Muscle layer of colon (tissue), 2 donors: ENCODE measurements around the gene SIGLEC14.

Source experiments
- H3K27ac ChIP-seq: one replicate; pipeline ENCODE4 v1.7.0; 2013; ENCODE audit warnings: low read depth, mild to moderate bottlenecking, low read length, moderate library complexity
- H3K27me3 ChIP-seq, 2 donors: one replicate each; pipeline ENCODE4 v1.7.0; 2013; ENCODE audit warnings: low read length in 2 of 2, mild to moderate bottlenecking in 2 of 2; ENCODE audit not compliant: insufficient read depth in 2 of 2, control insufficient read depth in 1 of 2
- H3K36me3 ChIP-seq: one replicate; pipeline ENCODE4 v1.7.0; 2013; ENCODE audit warnings: mild to moderate bottlenecking, low read length; ENCODE audit not compliant: insufficient read depth
- H3K4me1 ChIP-seq: one replicate; pipeline ENCODE4 v1.7.0; 2013; ENCODE audit warnings: mild to moderate bottlenecking, low read length; ENCODE audit not compliant: insufficient read depth
- H3K4me3 ChIP-seq, 2 donors: one replicate each; pipeline ENCODE4 v1.7.0; 2013; ENCODE audit warnings: low read length in 2 of 2, low read depth in 1 of 2, mild to moderate bottlenecking in 1 of 2, moderate library complexity in 1 of 2
- H3K9ac ChIP-seq: one replicate; pipeline ENCODE4 v1.7.0; 2013; ENCODE audit warnings: low read length
- H3K9me3 ChIP-seq: one replicate; pipeline ENCODE4 v1.7.0; 2013; ENCODE audit warnings: mild to moderate bottlenecking, low read length
- donor health status: abdominal sarcoma.
- donor health status: Adenocarcinoma of cecum.

Gene SIGLEC14

GRCh38 chr19:51664131-51664530 is 17.5 kb upstream of the SIGLEC14 start:
- Histone ChIP-seq H3K27ac (no peak overlapping the region), H3K4me1 (no peaks in the 10 kb centered on the region), H3K9me3 (no peaks in the 10 kb centered on the region), H3K4me3 (no peak overlapping the region), H3K36me3 (no peaks in the 10 kb centered on the region), H3K9ac (no peak overlapping the region), H3K27me3 (peaks cover 0 to 15% of the 10 kb centered on the region in 2 donors)

- Histone ChIP-seq H3K4me3 (no peak overlapping the region), H3K9me3 (no peaks in the 10 kb centered on the region), H3K4me1 (no peaks in the 10 kb centered on the region), H3K27ac (no peak overlapping the region), H3K36me3 (no peaks in the 10 kb centered on the region), H3K9ac (no peak overlapping the region), H3K27me3 (peaks cover 0 to 15% of the 10 kb centered on the region in 2 donors)
Measured at GRCh38 chr19:51663650-51664049, 17.0 kb upstream of the SIGLEC14 start.

- no peak overlapping the region for H3K27ac ChIP-seq
- no peaks in the 10 kb centered on the region for H3K36me3 ChIP-seq
- no peak overlapping the region for H3K4me3 ChIP-seq
- no peak overlapping the region for H3K9ac ChIP-seq
- peaks cover 0 to 10% of the 10 kb centered on the region in 2 donors for H3K27me3 ChIP-seq
- no peaks in the 10 kb centered on the region for H3K9me3 ChIP-seq
- H3K4me1 ChIP-seq, result peaks cover 6% of the 10 kb centered on the region
Measured at GRCh38 chr19:51660975-51661600, 14.5 kb upstream of the SIGLEC14 start.

DNA sequence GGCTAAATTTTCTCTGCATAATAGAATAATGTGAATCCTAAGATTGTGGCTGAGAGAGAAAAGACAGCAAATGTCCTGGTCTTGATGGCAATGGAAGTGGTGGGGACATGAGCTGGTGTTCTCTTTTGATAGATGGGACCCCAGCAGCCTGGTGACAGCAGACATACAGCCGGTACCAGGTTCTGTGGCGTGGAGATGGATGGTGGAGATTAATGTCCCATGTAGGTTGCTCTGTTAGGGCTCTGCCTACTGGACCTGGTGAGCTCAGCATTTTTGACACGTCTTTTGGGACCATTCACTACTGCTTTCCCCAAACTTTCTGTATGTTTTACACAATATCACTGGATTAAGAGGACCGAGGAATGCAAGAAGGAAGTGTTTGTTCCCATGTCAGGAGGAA is 8.2 kb upstream of the SIGLEC14 start:
- H3K4me3 ChIP-seq, result no peak overlapping the region
- H3K4me1 ChIP-seq, result peaks cover 6% of the 10 kb centered on the region
- no peaks in the 10 kb centered on the region for H3K27me3 ChIP-seq
- H3K9me3 ChIP-seq, result no peaks in the 10 kb centered on the region
- no peak overlapping the region for H3K9ac ChIP-seq
- H3K36me3 ChIP-seq, result no peaks in the 10 kb centered on the region
- no peak overlapping the region for H3K27ac ChIP-seq

DNA sequence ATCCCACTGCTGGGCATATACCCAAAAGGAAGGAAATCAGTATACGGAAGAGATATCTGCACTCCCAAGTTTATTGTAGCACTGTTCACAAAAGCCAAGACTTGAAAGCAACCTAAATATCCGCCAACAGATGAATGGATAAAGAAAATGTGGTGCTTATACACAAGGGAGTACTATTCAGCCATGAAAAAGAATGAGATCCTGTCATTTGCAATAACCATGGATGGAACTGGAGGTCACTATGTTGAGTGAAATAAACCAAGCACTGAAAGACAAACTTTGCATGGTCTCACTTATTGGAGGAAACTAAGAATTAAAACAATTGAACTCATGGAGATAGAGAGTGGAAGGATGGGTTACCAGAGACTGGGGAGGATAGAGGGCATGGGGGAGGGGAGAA is 6.5 kb upstream of the SIGLEC14 start:
- Histone ChIP-seq H3K9ac (no peak overlapping the region), H3K36me3 (no peaks in the 10 kb centered on the region), H3K27me3 (no peaks in the 10 kb centered on the region), H3K4me1 (peaks cover 6% of the 10 kb centered on the region), H3K27ac (no peak overlapping the region), H3K9me3 (no peaks in the 10 kb centered on the region), H3K4me3 (no peak overlapping the region)

DNA sequence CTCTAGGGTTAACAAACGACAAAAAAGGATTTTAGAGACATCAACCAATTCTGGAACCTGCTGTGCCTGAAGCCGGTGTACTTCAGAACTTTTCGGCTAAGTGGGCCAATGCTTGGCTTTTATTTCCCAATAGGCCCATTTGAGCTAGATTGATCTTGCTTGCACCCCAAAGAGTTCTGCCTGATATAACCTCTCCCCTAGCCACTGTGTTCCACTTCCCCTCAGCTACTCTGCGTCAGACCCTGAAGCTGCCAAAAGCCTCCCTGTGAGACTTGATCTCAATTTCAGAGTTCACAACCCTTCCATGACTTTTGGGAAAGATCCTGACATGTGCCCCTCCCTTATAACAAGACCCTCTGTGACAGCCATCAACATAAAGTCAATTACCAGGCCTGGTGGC is 5.6 kb upstream of the SIGLEC14 start:
- Histone ChIP-seq H3K27me3 (no peaks in the 10 kb centered on the region), H3K4me3 (no peak overlapping the region), H3K4me1 (peaks cover 5% of the 10 kb centered on the region), H3K9ac (no peak overlapping the region), H3K36me3 (no peaks in the 10 kb centered on the region), H3K27ac (no peak overlapping the region), H3K9me3 (no peaks in the 10 kb centered on the region)

DNA sequence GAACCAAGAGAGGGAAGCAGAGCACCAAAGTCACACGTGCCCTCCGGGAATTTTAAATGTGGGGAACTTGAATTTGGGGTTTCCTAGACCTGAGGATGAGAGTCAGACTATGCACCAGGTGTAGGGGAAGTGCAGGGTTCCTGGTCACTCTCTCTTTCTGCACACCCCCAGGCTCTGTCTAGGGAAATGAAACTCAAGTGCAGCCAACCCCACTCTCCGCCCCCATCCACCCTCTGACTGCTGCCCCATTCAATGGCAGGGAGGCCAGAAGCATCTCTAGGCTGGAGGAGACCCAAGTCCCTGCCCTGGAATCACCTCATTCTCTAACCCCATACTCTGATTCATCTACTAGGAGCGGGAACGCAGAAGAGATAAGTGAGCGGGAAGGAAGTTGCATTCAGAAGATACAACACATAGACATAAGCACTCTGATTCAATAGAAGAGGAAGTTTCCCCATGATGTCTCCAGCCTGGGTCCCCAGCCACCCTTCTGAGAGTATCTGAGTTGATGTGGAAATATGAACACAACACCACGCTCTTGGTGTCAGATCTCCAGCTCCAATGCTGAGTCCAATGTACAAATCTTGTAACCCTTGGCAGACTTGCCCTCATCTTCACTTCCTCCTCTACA is 4.7 kb upstream of the SIGLEC14 start:
- no peaks in the 10 kb centered on the region for H3K9me3 ChIP-seq
- no peak overlapping the region for H3K4me3 ChIP-seq
- H3K36me3 ChIP-seq, result no peaks in the 10 kb centered on the region
- H3K4me1 ChIP-seq, result no peaks in the 10 kb centered on the region
- no peak overlapping the region for H3K27ac ChIP-seq
- H3K9ac ChIP-seq, result no peak overlapping the region
- H3K27me3 ChIP-seq, result no peaks in the 10 kb centered on the region

DNA sequence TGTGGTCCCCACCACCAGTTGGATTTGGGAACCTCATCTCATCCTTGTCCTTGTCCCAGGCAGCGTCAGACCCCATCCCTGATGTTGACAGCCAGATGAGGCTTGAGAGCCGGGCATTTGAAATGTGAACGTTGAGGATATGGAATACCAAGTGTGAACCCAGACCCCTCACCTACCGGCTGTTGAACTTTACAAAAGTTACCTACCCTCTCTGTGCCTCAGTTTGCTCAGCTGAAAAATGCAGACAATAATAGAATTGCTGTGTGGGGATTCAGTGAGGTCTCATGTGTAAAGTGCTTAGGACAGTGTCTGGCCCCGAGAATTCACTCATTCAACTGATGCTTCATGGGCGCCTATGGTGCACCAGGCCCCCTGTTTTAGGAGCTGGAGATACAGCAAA is 693 bp upstream of the SIGLEC14 start:
- Histone ChIP-seq H3K27me3 (no peaks in the 10 kb centered on the region), H3K9me3 (no peaks in the 10 kb centered on the region), H3K4me3 (no peak overlapping the region), H3K4me1 (no peaks in the 10 kb centered on the region), H3K27ac (no peak overlapping the region), H3K9ac (no peak overlapping the region), H3K36me3 (no peaks in the 10 kb centered on the region)

DNA sequence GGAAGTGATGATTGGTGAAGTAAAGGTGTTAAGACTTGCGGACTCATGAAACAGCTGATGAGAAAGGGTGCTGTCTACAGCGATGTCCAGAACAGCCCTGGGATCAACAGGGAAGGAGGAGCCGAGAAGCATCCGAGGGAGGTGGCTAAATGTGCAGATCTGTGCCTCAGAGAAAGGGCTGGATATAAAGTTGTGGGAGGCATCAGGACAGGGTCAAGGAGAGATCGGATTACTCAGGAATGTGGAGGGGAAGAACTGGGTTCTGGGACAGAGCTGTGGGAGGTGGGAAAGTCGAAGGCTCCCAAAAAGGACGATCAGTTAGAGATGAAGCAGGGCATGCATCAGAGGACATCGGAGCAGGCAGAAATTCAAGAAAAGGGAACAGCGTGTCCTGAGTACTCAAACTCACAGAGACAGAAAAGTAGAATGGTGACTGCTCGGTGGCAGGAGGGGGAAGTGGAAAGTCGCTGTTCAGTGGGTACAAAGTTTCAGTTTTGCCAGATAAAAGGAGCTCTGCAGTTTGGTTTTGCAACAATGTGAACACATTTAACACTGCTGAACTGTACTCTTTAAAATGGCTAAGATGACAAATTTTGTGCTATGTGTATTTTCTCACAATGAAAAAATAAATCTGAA is 1.9 kb downstream of the SIGLEC14 start:
- Histone ChIP-seq H3K9me3 (no peaks in the 10 kb centered on the region), H3K36me3 (no peaks in the 10 kb centered on the region), H3K4me3 (no peak overlapping the region), H3K9ac (no peak overlapping the region), H3K27me3 (no peaks in the 10 kb centered on the region), H3K27ac (no peak overlapping the region), H3K4me1 (no peaks in the 10 kb centered on the region)

DNA sequence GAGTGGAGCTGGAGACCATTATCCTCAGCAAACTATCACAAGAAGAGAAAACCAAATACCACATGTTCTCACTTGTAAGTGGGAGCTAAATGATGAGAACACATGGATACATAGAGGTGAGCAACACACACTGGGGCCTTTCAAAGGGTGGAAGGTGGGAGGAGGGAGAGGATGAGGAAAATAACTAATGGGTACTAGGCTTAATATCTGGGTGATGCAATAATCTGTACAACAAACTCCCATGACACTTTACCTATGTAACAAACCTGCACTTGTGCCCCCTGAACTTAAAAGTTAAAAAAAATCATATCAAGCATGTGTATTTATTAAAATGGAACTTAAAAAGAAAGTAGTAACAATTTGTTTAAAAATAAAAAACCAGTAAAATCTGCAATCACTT is 5.0 kb downstream of the SIGLEC14 start:
- Histone ChIP-seq H3K27ac (no peak overlapping the region), H3K4me1 (no peaks in the 10 kb centered on the region)

GRCh38 chr19:51640386-51640785 is 6.2 kb downstream of the SIGLEC14 start:
- Histone ChIP-seq H3K27me3 (no peaks in the 10 kb centered on the region), H3K4me3 (no peak overlapping the region), H3K9me3 (no peaks in the 10 kb centered on the region), H3K4me1 (no peaks in the 10 kb centered on the region), H3K36me3 (no peaks in the 10 kb centered on the region), H3K9ac (no peak overlapping the region), H3K27ac (no peak overlapping the region)

More for the DNA sequence above, 5.0 kb downstream of the SIGLEC14 start:
- no peaks in the 10 kb centered on the region for H3K27me3 ChIP-seq
- no peak overlapping the region for H3K4me3 ChIP-seq
- no peaks in the 10 kb centered on the region for H3K36me3 ChIP-seq
- H3K9me3 ChIP-seq, result no peaks in the 10 kb centered on the region
- no peak overlapping the region for H3K9ac ChIP-seq

DNA sequence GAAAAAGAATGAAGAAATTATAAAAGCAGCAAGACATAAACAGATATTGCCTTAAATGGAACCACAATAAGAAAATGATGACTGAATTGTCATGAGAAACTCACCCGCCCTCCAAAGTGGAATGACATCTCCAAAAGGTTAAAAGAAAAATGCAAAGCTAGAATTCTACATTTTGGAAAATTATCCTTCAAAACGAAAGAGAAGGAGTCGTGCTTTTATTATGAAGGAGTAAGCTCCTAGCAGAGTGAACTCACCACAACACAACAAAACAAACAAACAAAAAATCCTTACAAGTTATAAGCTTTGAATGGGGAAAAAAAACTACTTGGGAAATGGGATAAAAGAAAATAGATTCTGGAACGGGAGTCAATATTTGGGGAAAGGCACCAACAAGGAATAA is 6.7 kb downstream of the SIGLEC14 start:
- Histone ChIP-seq H3K9me3 (no peaks in the 10 kb centered on the region), H3K9ac (no peak overlapping the region), H3K36me3 (no peaks in the 10 kb centered on the region), H3K27ac (no peak overlapping the region), H3K4me3 (no peak overlapping the region), H3K27me3 (no peaks in the 10 kb centered on the region), H3K4me1 (no peaks in the 10 kb centered on the region)
